NCI-H226 (cell line): Measurements from ENCODE around the gene PLSCR2.
"Not testable (repeated sequence)": the region's sequence is repeated elsewhere in the genome, so short reads cannot be mapped to it uniquely, and the experiment has no call there.

Experiments
- DNase-seq: peaks from one replicate; pipeline ENCODE4 v3.0.0-alpha.2; 2015

Gene PLSCR2

DNA sequence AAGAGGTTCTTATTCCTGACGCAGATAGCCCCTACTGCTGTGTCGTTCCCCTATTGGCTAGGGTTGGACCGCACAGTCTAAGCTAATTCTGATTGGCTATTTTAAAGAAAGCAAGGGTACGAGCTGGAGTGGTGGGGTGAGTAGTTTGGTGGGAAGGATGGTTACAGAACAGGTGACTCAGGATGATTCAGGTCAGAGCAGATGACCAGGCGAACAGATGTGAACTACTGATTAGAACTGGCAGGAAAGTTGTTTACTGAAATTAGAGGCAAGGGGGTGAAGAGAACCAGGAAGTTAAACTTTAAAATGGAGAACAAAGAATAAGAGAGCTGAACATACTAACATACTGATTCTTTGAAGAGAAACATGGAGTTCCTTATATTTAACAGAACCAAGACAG is 56.6 kb downstream of the PLSCR2 start:
- DNase-seq: not testable (repeated sequence)

DNA sequence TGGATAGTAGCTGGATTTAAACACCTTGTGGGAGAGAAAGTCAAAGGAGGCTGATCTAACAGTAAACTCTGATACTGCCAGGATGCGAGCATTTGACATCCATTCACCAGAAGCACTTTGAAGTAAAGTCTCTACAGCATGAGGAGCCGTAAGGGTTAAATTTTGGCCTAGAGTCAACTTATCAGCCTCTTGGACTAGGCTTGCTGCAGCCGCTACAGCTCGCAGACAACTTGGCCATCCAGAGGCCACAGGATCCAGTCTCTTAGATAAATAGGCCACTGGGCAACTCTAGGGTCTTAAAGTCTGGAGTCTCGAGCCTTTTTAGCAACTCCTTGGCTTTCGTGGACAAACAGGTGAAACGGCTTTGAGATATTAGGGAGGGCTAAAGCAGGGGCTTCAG is 61.4 kb downstream of the PLSCR2 start:
- DNase-seq: no peak

DNA sequence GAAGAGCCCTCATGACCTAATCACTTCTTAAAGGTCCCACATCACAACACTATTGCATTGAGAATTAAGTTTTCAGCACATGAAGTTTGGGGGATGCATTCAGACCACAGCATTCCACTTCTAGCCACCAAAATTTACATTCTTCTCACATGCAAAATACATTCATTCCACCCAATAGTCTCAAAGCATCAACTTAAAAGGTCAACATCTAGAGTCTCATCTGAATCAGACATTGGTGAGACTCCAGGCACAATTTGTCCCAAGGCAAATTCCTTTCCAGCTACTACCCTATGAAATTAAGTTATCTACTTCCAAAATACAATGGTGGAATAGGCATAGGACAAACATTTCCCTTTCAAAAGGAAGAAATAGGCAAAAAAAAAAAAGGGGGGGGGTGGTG is 64.9 kb downstream of the PLSCR2 start:
- DNase-seq: no peak

DNA sequence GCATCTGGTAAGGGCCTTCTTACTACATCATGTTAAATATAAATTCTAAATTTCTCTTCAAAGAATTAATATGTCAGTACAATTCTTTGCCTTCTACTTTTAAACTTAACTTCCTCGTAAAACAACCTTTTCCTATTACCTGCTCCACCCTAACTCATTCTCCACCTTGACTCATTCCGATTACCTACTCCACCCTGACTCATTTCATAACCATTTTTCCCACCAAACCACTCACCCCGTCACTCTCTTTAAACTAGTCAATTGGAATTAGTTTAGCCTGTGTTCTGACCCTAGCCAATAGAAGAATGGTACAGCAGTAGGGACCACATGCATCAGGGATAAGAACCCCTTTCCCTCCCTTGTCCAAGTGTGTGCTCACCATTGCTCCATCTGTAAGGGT is 65.6 kb downstream of the PLSCR2 start:
- DNase-seq: no peak

DNA sequence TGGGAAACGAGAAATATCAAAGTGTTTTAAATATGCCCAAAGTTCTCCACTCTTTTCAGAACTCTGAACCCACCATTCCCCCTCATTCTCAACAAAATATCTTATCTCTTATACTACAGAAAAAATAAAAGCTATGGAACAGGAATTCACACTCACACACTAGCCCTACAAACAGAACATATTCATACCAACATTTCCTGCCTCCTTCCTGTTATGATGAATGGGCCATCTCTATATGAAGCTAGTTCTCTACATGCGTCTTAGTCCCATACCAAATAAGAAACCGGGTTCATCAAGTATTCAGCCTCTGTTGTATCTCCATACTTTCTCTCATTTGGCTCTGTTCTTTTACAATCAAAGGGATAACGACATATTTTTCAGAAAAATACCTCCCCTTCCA is 72.6 kb downstream of the PLSCR2 start:
- no peak for DNase-seq

DNA sequence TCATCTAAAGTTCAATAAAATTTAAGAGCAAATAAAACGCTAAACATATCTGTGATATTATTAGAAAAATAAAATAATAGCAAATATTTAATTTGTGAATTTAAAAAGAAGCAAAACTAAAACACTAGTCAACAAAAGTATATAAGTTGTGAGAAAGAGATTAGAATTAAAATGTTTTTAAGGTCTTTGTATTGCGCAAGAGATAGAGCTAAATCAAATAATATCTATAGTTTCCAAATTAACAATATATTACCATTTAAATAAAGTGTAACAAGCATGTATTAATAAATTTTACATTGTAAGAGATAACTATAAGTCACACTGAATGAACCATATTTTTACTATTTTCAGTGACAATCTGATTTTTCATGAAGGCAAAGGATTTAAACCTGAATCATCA is 74.2 kb downstream of the PLSCR2 start:
- DNase-seq: no peak

DNA sequence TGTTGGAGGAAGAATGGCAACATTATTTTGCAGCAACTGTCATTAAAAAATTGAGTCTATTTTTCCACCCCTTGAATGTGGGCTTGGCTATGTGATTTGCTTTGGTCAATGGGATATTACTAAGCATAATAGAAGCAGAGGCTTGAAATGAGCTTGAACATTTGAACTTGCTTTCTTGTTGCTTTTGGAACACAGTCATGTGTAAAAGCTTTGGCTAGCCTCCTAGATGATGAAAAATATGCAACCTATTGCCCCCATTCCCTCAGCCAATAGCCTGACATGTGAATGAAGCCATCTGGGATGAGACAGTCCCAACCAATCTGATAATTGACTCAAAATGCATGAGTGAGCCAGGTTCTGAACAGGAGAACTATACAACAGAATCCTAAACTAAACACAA is 78.4 kb downstream of the PLSCR2 start:
- DNase-seq: peak; percentile 40

DNA sequence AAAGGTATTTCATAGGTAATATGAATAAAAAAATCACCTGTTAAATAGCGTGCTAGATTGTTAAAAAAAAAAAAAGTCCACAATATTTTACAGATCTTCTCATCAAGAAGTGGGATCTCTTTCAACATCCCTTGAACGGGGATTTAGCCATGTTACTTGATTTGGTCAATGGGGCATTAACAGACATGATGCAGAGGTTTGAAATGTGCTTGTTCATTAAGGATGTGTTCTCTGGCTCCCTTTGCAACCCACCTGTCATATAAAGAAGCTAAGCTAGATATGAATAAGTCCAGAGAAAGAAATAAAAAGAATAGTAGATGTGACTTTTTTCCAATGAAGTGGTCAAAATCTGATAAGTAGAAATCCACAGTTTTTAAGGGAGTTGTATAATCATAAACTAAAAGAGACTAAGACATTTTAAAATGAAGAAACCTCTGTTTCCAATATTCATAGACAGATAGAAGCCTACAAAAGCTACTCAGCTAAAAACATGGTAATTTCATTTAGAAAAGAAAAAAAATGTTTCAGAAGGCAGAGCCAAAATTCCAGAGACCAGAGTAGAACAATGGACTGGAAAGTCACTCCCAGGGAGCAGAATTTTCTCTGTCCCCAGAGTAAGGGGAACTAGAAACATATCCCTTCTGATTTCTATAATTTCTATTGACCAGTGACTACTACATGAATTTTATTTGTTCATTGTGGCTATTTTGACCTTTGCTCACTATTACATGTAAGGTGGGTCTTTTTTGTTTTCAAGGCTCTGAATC is 79.2 kb downstream of the PLSCR2 start:
- DNase-seq: no peak

DNA sequence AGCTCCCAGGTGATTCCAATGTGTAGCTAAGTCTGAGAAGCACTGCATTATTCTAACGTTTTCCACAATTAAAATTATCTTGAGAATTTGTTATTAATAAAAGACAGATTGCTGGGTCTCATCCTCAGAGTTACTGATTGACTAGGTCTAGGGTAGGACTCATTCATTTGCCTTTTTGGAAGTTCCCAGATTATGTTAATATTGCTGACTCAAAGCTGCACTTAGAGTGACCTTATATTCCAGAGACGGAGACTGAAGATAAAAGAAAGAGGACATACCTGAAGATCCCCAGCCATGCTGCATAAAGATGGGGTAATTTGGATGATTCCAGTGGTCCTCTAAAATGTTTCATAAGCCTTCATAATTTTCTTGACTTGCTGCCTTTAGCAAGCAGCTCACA is 81.8 kb downstream of the PLSCR2 start:
- DNase-seq: no peak

DNA sequence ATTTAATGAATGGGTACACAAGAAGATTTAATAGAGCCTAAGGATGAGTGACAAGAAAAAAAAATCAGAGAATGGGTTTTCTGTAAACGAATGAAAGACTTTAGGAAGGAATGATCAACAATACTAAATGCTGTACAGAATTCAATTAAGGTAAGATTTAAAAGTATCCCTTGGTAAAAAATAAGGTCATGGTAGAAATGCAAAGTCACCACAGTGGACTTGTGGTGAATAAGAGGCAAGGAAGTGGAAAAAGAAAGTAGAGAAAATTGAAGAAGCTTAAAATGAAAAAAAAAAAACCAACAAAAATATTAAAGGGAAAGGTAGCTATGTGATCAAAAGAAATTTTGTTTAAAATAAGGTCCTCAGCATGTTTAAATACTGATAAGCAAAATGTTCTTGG is 82.4 kb downstream of the PLSCR2 start:
- no peak for DNase-seq

DNA sequence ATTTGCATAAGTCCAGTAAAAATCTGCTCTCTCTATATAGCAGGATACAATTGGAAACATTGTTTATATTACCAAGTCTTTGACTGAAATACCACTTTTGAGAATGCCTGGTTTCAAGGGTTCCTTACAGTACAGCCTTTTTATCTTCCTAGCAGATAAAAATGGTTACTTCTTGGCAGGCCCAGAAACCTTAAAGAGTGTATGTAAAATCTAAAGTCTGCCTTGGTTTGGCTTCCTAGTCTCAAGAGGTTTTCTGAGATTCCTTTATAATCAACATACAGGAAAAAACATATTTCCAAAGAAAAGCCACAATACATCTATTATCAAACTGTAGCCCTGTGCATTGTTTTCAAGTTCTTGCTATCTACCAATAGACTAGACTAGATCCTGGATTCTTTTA is 84.6 kb downstream of the PLSCR2 start:
- DNase-seq: no peak
